ENCODE measurements around the gene KRTAP4-7. TPM values are rescaled to one million over a fixed set of nuclear protein-coding genes. Genes with fewer than 3 reads are reported as not detected.
"Not testable (repeated sequence)": the region's sequence is repeated elsewhere in the genome, so short reads cannot be mapped to it uniquely, and the experiment has no call there.

KRTAP4-7 gene
- not detected in 2 replicates for total RNA-seq (2014; rRNA removed; shearing (Covaris generic))
- 0.26 TPM in 1 of 2 replicates, not detected in the other for polyA plus RNA-seq (2015; cell fraction: cytosol; rRNA removed)
- 0.14 TPM in 1 of 2 replicates, not detected in the other for polyA plus RNA-seq (2015; cell fraction: nucleus; rRNA removed)

DNA sequence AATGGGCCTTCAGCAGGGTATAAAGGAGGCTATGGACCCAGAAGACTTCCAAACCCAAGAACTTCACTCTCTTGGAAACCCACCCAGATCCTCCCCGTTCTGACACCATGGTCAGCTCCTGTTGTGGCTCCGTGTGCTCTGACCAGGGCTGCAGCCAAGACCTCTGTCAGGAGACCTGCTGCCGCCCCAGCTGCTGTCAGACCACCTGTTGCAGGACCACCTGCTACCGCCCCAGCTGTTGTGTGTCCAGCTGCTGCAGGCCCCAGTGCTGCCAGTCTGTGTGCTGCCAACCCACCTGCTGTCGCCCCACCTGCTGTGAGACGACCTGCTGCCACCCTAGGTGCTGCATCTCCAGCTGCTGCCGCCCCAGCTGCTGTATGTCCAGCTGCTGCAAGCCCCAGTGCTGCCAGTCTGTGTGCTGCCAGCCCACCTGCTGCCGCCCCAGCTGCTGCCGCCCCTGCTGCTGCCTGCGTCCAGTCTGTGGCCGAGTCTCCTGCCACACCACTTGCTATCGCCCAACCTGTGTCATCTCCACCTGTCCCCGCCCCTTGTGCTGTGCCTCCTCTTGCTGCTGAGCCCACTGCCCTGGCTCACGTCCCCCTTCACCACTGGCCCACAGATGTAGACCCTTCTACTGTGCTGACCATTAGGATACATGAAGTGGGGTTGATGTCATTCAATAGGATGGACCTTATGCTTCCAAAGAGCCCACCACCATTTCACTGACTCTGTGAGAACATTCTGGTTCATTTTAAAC lies at the start of gene KRTAP4-7:
Gene KRTAP4-7, plus strand, starts transcription at position 51 of the 757 bp plus-strand sequence. Its CDS starts 57 bp downstream, at position 108.
- DNase-seq (ENCODE audit: low read depth), result not testable (repeated sequence)

DNA sequence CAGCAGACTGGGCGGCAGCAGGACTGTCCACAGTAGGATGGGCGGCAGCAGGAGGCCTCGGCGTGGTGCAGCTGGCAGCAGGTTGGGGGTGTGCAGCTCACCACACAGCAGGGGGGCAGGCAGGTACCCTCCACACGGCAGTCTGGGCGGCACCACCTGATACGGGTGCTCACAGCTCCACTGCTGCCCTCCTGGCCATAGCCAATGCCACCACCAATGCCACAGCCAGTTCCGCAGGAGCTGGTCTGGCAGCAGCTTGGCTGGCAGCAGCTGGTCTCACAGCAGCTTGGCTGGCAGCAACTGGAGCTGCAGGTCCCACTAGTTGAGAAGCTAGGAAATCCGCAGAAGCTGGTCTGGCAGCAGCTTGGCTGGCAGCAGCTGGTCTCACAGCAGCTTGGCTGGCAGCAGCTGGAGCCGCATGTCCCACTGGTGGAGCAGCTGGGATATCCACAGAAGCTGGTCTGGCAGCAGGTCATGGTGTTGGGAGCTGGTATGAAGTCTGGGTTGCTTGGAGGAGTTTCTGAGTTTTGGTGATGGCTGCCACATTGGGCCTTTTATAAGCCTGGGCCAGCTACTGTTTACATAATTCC lies 49.5 kb upstream of the KRTAP4-7 start, which contains the start of gene KRTAP1-3:
Gene KRTAP1-3, minus strand, starts transcription at position 529 of the 590 bp plus-strand sequence. Its CDS starts 53 bp downstream, at position 476.
- DNase-seq (ENCODE audit: low read depth), result not testable (repeated sequence)

DNA sequence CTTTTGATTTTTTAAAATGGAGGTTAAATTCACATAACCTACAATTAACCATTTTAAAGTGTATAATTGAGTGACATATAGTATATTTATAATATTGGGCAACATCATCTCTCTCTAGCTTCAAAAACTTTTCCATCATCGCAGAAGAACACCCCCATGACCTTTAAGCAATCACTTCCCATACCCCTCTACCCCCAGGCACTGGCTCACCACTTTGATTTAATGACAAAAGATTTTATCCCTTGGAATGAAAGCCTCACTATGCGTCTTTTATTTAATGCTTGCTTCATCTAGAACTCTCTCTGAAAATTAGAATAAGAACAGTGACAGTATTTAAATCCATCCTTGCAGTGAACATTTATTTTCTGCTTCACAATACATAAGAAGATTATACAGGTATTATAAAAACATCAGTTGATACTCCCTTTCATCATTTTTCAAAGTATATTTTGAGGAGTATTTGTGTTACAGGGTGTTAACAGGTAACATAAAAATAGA lies 46.0 kb upstream of the KRTAP4-7 start:
- no peak for DNase-seq (ENCODE audit: low read depth)

DNA sequence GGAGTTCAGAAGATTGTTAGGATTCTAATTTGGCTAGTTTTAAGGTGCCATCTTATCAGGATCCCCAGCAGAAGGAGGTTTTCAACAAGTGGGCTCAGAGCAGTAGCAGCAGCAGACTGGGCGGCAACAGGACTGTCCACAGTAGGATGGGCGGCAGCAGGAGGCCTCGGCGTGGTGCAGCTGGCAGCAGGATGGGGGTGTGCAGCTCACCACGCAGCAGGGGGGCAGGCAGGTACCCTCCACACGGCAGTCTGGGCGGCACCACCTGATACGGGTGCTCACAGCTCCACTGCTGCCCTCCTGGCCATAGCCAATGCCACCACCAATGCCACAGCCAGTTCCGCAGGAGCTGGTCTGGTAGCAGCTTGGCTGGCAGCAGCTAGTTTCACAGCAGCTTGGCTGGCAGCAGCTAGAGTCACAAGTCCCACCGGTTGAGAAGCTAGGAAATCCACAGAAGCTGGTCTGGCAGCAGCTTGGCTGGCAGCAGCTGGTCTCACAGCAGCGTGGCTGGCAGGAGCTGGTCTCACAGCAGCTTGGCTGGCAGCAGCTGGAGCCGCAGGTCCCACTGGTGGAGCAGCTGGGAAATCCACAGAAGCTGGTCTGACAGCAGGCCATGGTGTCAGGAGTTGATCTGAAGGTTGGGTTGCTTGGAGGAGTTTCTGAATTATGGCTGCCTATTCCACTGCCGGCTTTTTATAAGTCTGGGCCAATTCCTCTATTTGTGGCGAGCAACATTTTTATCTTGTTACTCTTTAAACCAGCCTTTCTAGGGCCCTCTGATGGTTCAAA lies 43.0 kb upstream of the KRTAP4-7 start, which contains the start of gene KRTAP1-1:
Gene KRTAP1-1, minus strand, starts transcription at position 668 of the 789 bp plus-strand sequence. Its CDS starts 53 bp downstream, at position 615.
- DNase-seq (ENCODE audit: low read depth), result not testable (repeated sequence)

DNA sequence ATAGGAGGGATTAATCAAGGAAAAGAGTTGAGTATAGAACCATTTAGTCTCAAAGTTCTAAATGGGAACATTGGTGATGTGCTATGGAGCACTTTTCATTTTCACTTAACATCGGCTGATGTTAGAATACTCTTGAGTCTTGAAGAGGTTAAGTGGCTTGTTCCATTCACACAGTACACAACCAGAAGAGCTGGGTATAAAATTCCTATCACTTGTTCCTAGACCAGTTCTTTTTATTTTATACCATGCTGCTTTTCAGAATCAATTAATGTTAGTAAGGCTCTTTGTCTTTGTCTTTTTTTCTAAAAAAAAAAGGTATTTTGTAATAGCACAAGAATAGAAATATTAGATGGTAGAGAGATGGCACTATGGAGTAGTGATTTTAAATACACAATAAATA lies 41.0 kb upstream of the KRTAP4-7 start:
- DNase-seq (ENCODE audit: low read depth), result no peak

DNA sequence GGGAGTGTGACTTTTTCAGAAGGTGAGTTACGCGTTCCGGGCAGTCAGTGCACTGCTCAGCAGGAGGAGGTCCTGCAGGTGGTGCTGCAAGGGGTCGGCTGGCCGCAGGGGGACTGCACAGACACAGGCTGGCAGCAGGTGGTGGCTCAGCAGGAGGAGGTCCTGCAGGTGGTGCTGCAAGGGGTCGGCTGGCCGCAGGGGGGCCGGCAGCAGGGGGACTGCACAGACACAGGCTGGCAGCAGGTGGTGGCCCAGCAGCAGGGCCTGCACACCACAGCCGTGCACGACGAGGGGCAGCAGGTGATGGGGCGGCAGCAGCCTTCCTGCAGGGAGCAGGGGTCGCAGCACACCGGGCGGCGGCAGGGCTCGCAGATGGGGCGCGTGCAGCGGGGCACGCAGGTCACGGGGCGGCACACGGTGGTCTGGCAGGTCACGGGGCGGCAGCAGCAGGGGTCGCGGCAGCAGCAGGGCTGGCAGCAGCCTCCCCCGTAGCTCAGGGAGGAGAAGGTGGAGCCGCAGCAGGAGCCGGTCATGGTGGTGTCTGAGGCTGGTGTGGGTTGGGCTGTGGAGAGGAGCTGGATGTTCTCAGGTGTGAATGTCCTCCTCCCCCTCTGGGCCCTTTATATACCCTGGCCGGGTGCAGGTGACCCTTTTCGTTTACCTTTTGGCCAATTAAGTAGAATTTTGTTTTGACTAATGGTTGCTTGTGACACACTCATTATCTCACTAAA lies 37.0 kb upstream of the KRTAP4-7 start, which contains the start of gene KRTAP2-1:
Gene KRTAP2-1, minus strand, starts transcription at position 582 of the 731 bp plus-strand sequence. Its CDS starts 49 bp downstream, at position 533.
- DNase-seq (ENCODE audit: low read depth), result not testable (repeated sequence)

DNA sequence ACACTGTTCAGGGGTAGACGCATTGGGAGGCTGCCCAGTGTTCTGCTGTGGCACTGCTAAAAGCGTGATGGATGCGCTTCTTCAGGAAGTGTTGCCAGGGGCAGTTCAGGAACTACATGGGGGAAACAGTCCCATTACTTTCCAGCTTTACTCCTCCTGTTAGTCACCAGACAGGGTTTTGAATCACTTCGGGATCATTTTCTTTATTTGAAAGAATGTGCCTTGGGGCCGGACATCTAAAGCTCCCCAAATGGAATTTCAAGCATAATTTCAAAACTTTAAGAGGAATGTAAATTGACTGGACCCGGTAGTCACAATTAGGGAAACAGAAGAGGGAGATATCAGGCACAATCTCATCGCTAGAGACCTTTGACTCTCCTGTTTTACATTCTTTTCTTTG lies 35.5 kb upstream of the KRTAP4-7 start:
- peak; percentile 26 for DNase-seq (ENCODE audit: low read depth)

DNA sequence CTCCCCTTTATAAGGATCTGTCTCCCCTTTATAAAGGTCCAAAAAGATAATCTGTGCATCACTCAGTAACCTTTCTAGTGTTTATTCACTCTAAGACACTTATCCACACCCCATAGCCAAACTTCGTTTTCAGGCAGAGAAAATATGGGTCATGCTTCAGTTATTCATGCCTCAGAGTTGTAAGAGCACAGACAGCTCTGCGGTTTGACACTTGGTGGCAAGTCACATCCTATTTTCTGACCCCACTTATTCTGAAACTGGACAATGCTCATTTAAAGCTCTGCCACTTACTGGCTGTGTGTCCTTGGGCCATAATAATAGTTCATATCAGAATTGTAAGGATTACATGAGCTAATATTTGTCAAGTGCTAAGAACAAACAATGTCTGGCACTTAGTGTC lies 34.8 kb upstream of the KRTAP4-7 start:
- DNase-seq (ENCODE audit: low read depth), result peak; percentile 68

DNA sequence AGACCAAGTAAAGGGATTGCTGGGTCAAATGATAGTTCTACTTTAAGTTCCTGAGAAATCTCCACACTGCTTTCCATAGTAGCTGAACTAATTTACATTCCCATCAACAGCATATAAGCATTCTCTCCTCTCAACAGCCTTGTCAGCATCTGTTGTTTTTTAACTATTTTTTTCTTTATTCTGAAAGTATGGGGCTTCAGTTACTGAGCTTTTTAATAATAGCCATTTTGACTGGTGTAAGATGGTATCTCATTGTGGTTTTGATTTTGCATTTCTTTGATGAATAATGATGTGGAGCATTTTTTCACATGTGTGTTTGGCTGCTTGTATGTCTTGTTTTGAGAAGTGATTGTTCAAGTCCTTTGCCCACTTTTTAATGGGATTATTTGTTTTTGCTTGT lies 31.4 kb upstream of the KRTAP4-7 start:
- DNase-seq (ENCODE audit: low read depth), result no peak

DNA sequence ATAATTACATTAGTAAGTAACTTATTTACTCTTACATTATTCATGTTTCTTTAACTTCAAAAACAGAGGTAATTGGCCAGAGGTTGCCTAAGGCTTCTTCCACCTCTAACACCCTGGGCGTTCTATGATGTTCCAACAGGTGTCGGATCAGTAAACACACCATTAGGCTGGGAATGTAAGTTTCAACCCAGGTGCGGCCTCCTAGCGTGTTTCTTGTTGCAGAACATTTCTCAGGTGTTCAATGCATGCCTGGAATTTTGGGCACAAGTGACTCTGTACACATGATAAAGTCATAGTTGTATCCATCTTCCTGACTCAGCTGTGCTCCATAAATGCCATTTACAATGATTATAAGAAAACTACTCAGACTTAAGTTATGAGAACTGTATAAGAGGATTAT lies 29.9 kb upstream of the KRTAP4-7 start:
- DNase-seq (ENCODE audit: low read depth), result no peak

DNA sequence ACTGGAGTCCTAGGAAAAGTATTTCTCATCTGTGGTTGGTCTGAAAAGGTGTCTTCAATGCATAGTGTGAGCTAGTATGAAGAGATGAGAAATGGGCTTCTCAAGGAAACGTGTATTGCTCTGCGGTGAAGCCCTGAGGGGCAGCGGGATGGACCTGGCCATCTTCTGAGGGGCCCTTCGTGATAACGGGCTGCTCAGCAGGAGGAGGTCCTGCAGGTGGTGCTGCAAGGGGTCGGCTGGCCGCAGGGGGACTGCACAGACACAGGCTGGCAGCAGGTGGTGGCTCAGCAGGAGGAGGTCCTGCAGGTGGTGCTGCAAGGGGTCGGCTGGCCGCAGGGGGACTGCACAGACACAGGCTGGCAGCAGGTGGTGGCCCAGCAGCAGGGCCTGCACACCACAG lies 29.4 kb upstream of the KRTAP4-7 start:
- not testable (repeated sequence) for DNase-seq (ENCODE audit: low read depth)

DNA sequence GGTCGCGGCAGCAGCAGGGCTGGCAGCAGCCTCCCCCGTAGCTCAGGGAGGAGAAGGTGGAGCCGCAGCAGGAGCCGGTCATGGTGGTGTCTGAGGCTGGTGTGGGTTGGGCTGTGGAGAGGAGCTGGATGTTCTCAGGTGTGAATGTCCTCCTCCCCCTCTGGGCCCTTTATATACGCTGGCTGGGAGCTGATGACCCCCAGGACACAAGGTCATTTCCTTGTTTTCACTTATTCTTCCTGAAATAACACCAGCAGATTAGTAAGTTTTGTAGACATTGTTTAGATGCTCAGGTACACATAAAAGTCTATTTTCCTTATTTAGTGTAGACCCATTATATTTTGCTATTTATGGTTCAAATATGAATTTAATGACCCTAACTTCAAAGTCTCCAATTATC lies 28.8 kb upstream of the KRTAP4-7 start, which contains the start of gene KRTAP2-2:
Gene KRTAP2-2, minus strand, starts transcription at position 101 of the 400 bp plus-strand sequence. Its CDS starts 19 bp downstream, at position 82.
- not testable (repeated sequence) for DNase-seq (ENCODE audit: low read depth)

DNA sequence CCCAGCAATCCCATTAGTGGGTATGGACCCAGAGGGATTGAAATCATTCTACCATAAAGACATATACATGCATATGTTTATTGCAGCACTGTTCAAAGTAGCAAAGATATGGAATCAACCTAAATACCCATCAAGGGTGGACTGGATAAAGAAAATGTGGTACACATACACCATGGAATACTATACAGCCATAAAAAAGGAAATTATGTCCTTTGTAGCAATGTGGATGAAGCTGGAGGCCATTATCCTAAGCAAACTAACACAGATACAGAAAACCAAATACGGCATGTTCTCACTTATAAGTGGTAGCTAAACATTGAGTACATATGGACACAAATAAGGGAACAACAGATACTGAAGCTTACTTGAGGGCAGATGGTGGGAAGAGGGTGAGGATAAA lies 26.4 kb upstream of the KRTAP4-7 start:
- DNase-seq (ENCODE audit: low read depth), result no peak

DNA sequence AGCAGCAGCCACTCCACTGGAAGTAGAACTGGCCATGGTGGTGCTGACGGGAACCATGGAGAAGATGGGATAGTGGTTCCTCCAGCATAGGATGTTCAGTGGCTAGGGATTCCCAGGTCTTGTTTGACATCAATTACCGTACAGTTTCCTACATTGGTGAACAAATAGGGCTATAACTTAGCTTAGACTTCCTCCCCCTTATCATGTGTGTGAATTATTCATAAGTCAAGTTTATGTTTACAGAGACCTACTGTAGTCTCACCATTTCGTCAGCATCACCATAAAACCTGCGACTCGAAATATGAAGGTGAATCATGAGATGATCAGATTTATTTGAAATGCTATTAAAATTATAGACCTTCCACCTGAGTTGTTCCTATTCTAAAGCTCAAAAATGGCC lies 25.2 kb upstream of the KRTAP4-7 start:
- no peak for DNase-seq (ENCODE audit: low read depth)

DNA sequence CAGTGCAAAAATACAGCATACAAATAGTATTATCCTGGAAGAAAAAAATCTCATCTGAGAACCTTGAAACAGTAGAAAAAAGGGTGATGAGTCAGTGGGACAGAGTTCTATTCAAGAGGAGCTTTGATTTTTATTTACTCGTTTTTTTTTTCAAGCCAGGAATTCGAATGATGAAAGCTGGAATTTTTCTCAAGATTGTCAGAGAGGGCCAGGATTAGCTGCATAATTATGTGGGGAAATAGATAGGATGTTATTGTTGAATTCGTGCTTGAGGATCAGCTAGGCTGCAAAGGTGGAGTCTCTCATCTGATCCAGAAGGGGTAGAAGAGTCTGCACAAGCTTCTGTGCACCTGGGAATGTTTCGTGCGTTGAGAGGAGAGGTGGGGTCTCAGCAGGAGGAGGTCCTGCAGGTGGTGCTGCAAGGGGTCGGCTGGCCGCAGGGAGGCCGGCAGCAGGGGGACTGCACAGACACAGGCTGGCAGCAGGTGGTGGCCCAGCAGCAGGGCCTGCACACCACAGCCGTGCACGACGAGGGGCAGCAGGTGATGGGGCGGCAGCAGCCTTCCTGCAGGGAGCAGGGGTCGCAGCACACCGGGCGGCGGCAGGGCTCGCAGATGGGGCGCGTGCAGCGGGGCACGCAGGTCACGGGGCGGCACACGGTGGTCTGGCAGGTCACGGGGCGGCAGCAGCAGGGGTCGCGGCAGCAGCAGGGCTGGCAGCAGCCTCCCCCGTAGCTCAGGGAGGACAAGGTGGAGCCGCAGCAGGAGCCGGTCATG lies 24.5 kb upstream of the KRTAP4-7 start:
- peak; percentile 86 for DNase-seq (ENCODE audit: low read depth)

DNA sequence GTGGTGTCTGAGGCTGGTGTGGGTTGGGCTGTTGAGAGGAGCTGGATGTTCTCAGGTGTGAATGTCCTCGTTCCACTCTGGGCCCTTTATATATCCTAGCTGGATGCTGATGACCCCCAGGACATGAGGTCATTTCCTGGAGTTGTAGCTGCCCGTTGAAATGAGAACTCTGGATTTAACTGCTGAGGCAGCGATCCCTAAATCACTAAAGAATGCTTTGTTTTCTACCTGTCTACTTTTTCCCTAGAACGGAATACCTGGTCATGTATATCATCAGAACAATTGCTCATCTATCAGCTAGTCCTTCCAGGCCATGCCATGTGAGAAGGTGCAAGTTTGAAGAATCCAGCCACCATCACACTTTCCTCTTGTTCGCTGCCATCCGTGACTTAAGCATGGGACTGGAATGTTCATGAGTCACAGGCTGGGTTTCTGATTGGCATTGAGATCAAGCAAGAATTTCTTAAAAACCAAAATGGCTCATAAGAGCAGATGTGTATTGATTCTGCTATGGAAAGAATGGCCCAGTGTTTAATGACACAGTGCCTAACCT lies 23.8 kb upstream of the KRTAP4-7 start, which contains the start of gene KRTAP2-3:
Gene KRTAP2-3, minus strand, starts transcription at position 63 of the 553 bp plus-strand sequence. CDS start 64 bp downstream, outside the sequence.
- DNase-seq (ENCODE audit: low read depth), result peak; percentile 86

DNA sequence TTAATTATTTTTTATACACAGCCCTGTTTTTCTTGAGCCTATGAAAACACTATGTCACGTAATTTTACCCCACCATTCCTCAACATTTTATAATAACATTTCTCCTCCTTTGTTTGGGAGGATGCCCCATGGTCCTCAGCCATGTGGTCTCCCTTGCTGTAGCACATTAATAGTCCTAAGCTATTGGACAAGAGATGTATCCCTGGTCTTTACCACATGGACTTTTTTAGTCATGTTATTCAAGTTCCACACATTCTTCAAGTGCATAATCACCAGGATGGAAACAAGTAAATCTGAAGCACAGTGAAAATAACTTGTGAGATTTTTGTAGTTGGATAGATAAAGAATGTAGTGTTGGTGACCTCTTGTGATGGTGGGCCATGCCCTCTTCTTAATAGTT lies 22.0 kb upstream of the KRTAP4-7 start:
- peak; percentile 80 for DNase-seq (ENCODE audit: low read depth)

DNA sequence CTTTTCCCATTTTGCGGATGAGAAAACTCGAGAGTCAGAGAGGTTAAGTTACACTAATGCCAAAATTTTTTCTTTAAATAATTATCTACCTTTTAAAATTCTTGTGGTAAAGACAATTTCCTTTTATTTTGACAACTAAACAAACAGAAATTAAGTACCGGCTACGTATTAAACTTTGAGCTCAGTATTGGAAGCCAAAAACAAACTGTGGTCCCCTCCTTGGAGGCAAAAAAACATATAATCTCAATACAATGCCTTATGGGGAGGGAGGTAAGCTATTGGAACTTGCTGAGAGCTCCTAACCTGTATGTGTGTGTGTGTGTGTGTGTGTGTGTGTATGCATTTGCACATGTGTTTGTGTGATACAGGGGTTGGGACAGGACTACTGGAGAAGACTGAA lies 20.5 kb upstream of the KRTAP4-7 start:
- no peak for DNase-seq (ENCODE audit: low read depth)

DNA sequence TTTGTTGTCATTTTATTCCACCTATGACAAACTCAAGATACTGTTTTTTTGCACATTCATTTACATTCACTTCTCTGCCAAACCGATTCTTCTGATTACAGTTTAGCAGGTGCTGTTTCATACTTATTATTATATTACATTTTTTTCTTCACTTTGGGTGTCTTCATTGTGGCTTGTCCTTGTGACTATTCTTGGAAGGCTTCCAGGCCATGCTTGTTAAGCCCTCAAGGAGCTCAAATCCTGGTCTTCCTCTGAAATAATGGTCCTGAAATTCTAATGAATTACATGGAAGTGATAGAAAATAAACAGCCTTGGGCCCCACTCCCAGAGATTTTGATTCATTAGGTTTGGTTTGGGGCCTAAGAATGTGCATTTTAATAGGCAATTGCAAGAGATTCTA lies 19.6 kb upstream of the KRTAP4-7 start:
- no peak for DNase-seq (ENCODE audit: low read depth)

All from HT1080 (cell line).